ENCODE measurements around the gene OSBPL9. TPM values are rescaled to one million over a fixed set of nuclear protein-coding genes. Genes with fewer than 3 reads are reported as not detected.

OSBPL9 gene
- total and polyA plus RNA-seq, 9 of the 15 experiments (the other 6 are each of a cell fraction or from before 2014, with no cell fraction given) = 43.9 to 217 (median 170) TPM

GRCh38 chr1:51661081-51661518, 44.2 kb downstream of the OSBPL9 start (continued):
- TF ChIP-seq, protein P1, sequence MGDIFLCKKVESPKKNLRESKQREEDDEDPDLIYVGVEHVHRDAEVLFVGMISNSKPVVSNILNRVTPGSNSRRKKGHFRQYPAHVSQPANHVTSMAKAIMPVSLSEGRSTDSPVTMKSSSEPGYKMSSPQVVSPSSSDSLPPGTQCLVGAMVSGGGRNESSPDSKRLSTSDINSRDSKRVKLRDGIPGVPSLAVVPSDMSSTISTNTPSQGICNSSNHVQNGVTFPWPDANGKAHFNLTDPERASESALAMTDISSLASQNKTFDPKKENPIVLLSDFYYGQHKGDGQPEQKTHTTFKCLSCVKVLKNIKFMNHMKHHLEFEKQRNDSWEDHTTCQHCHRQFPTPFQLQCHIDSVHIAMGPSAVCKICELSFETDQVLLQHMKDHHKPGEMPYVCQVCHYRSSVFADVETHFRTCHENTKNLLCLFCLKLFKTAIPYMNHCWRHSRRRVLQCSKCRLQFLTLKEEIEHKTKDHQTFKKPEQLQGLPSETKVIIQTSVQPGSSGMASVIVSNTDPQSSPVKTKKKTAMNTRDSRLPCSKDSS (IDR thresholded peaks at IDR 0.05; ENCODE audit: low read depth, partially characterized antibody) = no peak
- peak; percentile 68 for TF ChIP-seq PKNOX1 (IDR thresholded peaks at IDR 0.05)
- peak; percentile 75 for TF ChIP-seq DPF2 (IDR thresholded peaks at IDR 0.05)
- 0 out of 4 replicates have a peak, but pooled peaks of 1 of the 2 experiments have one; percentile 47 for TF ChIP-seq FOXA3 (CRISPR knock-in tag; conservative IDR thresholded peaks at IDR 0.05 in 1 of 2, IDR thresholded peaks at IDR 0.05 in 1 of 2)
- TF ChIP-seq, protein P2, sequence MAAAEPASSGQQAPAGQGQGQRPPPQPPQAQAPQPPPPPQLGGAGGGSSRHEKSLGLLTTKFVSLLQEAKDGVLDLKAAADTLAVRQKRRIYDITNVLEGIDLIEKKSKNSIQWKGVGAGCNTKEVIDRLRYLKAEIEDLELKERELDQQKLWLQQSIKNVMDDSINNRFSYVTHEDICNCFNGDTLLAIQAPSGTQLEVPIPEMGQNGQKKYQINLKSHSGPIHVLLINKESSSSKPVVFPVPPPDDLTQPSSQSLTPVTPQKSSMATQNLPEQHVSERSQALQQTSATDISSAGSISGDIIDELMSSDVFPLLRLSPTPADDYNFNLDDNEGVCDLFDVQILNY (CRISPR knock-in tag; IDR thresholded peaks at IDR 0.05) = no peak
- TF ChIP-seq PRDM10 (IDR thresholded peaks at IDR 0.05; ENCODE audit: partially characterized antibody) = no peak
- TF ChIP-seq ERF (CRISPR knock-in tag; IDR thresholded peaks at IDR 0.05) = no peak
- peak; percentile 74 for TF ChIP-seq ZNF384 (IDR thresholded peaks at IDR 0.05; ENCODE audit: low read depth, low read length)
- TF ChIP-seq VEZF1 (CRISPR knock-in tag; IDR thresholded peaks at IDR 0.05) = peak; percentile 31; the same call in 1 of the 2 replicates
- TF ChIP-seq MEIS2 (IDR thresholded peaks at IDR 0.05; ENCODE audit: partially characterized antibody) = peak; percentile 70
- TF ChIP-seq, protein P3, sequence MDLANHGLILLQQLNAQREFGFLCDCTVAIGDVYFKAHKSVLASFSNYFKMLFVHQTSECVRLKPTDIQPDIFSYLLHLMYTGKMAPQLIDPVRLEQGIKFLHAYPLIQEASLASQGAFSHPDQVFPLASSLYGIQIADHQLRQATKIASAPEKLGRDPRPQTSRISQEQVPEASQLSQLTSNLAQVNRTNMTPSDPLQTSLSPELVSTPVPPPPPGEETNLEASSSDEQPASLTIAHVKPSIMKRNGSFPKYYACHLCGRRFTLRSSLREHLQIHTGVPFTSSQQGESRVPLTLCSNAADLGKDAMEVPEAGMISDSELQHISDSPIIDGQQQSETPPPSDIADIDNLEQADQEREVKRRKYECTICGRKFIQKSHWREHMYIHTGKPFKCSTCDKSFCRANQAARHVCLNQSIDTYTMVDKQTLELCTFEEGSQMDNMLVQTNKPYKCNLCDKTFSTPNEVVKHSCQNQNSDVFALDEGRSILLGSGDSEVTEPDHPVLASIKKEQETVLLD (IDR thresholded peaks at IDR 0.05) = no peak
- peak; percentile 69; the same call in 1 of the 2 replicates for TF ChIP-seq LCOR (CRISPR knock-in tag; IDR thresholded peaks at IDR 0.05)
- TF ChIP-seq TCF3 (CRISPR knock-in tag; IDR thresholded peaks at IDR 0.05) = peak; percentile 80
- peak; percentile 90 for TF ChIP-seq FOSL1 (tag; conservative IDR thresholded peaks at IDR 0.05)
- peak; percentile 70 for TF ChIP-seq TEAD4 (IDR thresholded peaks at IDR 0.05; ENCODE audit: low read length)
- no peak for TF ChIP-seq TEAD4 (CRISPR knock-in tag; IDR thresholded peaks at IDR 0.05; ENCODE audit: borderline replicate concordance)
- no peak for TF ChIP-seq PCBP2 (IDR thresholded peaks at IDR 0.05; ENCODE audit: low read depth, low read length, poor library complexity, severe bottlenecking)
- TF ChIP-seq NFIC (IDR thresholded peaks at IDR 0.05) = 0 out of 2 replicates have a peak, but pooled peaks have one; percentile 15
